Measurements from ENCODE around the gene PPWD1.

Gene PPWD1

DNA sequence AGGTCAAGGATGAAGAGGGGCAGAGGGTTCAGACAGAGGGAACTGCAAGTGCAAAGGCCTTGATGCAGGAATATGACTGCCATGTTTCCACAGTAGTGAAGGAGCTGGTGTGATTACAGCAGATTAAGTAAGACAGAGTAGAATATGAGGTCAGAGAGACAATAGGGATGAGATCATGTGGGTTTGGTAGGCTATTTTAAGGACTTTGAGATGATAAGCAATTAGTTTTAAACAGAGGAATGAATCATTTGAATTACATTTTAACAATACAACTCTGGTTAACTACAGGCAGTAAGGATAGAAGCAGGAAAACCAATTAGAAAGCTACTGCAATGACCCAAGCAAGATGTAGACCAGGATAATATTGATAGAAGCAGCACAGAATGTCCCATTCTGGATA is 7.8 kb upstream of the PPWD1 start:
- TF ChIP-seq, protein P1, sequence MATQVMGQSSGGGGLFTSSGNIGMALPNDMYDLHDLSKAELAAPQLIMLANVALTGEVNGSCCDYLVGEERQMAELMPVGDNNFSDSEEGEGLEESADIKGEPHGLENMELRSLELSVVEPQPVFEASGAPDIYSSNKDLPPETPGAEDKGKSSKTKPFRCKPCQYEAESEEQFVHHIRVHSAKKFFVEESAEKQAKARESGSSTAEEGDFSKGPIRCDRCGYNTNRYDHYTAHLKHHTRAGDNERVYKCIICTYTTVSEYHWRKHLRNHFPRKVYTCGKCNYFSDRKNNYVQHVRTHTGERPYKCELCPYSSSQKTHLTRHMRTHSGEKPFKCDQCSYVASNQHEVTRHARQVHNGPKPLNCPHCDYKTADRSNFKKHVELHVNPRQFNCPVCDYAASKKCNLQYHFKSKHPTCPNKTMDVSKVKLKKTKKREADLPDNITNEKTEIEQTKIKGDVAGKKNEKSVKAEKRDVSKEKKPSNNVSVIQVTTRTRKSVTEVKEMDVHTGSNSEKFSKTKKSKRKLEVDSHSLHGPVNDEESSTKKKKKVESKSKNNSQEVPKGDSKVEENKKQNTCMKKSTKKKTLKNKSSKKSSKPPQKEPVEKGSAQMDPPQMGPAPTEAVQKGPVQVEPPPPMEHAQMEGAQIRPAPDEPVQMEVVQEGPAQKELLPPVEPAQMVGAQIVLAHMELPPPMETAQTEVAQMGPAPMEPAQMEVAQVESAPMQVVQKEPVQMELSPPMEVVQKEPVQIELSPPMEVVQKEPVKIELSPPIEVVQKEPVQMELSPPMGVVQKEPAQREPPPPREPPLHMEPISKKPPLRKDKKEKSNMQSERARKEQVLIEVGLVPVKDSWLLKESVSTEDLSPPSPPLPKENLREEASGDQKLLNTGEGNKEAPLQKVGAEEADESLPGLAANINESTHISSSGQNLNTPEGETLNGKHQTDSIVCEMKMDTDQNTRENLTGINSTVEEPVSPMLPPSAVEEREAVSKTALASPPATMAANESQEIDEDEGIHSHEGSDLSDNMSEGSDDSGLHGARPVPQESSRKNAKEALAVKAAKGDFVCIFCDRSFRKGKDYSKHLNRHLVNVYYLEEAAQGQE (IDR thresholded peaks at IDR 0.05; ENCODE audit: insufficient read depth in 1 of 2, low read depth in 2 of 2, low read length in 2 of 2), result no peak
- no peak for TF ChIP-seq SIN3A (IDR thresholded peaks at IDR 0.05; ENCODE audit: borderline replicate concordance, insufficient read depth, low read length)
- TF ChIP-seq FOXP2 (optimal IDR thresholded peaks at IDR 0.05; ENCODE audit: borderline replicate concordance, extremely low read depth, extremely low read length, insufficient read depth), result no peak
- no peak for TF ChIP-seq TAF1 (IDR thresholded peaks at IDR 0.05; ENCODE audit: borderline replicate concordance, insufficient read depth, low read length)
- TF ChIP-seq POLR2AphosphoS5 (IDR thresholded peaks at IDR 0.05; ENCODE audit: low read depth, low read length), result no peak

DNA sequence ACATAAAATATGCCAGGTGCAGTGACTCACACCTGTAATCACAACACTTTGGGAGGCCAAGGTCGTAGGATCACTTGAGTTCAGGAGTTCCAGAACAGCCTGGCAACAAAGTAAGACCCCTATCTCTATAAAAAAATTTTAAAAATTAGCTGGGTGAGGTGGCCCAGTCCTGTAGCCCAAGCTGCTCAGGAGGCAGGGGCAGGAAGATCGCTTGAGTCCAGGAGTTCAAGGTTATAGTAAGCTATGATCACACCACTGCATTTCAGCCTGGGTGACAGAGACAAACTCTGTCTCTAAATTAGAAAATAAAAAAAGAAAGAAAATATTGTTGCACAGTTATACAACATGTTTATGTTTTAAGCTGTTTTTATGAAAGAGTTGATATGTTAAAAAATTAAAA is 6.9 kb upstream of the PPWD1 start:
- TF ChIP-seq SIN3A (IDR thresholded peaks at IDR 0.05; ENCODE audit: borderline replicate concordance, insufficient read depth, low read length) (no peak), TAF1 (IDR thresholded peaks at IDR 0.05; ENCODE audit: borderline replicate concordance, insufficient read depth, low read length) (no peak), FOXP2 (optimal IDR thresholded peaks at IDR 0.05; ENCODE audit: borderline replicate concordance, extremely low read depth, extremely low read length, insufficient read depth) (no peak), POLR2AphosphoS5 (IDR thresholded peaks at IDR 0.05; ENCODE audit: low read depth, low read length) (no peak)
- TF ChIP-seq, protein P1 (IDR thresholded peaks at IDR 0.05; ENCODE audit: insufficient read depth in 1 of 2, low read depth in 2 of 2, low read length in 2 of 2), result no peak

- TF ChIP-seq POLR2AphosphoS5 (IDR thresholded peaks at IDR 0.05; ENCODE audit: low read depth, low read length) (no peak), TAF1 (IDR thresholded peaks at IDR 0.05; ENCODE audit: borderline replicate concordance, insufficient read depth, low read length) (no peak), FOXP2 (optimal IDR thresholded peaks at IDR 0.05; ENCODE audit: borderline replicate concordance, extremely low read depth, extremely low read length, insufficient read depth) (no peak), SIN3A (IDR thresholded peaks at IDR 0.05; ENCODE audit: borderline replicate concordance, insufficient read depth, low read length) (no peak)
- TF ChIP-seq, protein P1 (IDR thresholded peaks at IDR 0.05; ENCODE audit: insufficient read depth in 1 of 2, low read depth in 2 of 2, low read length in 2 of 2), result no peak
These were observed 6.4 kb upstream of the PPWD1 start for GRCh38 chr5:65556718-65557117.

GRCh38 chr5:65563777-65564176 is 681 bp downstream of the PPWD1 start:
- no peak for TF ChIP-seq FOXP2 (optimal IDR thresholded peaks at IDR 0.05; ENCODE audit: borderline replicate concordance, extremely low read depth, extremely low read length, insufficient read depth)
- TF ChIP-seq POLR2AphosphoS5 (IDR thresholded peaks at IDR 0.05; ENCODE audit: low read depth, low read length), result no peak
- TF ChIP-seq TAF1 (IDR thresholded peaks at IDR 0.05; ENCODE audit: borderline replicate concordance, insufficient read depth, low read length), result no peak
- TF ChIP-seq SIN3A (IDR thresholded peaks at IDR 0.05; ENCODE audit: borderline replicate concordance, insufficient read depth, low read length), result no peak
- TF ChIP-seq, protein P1 (IDR thresholded peaks at IDR 0.05; ENCODE audit: insufficient read depth in 1 of 2, low read depth in 2 of 2, low read length in 2 of 2), result no peak

DNA sequence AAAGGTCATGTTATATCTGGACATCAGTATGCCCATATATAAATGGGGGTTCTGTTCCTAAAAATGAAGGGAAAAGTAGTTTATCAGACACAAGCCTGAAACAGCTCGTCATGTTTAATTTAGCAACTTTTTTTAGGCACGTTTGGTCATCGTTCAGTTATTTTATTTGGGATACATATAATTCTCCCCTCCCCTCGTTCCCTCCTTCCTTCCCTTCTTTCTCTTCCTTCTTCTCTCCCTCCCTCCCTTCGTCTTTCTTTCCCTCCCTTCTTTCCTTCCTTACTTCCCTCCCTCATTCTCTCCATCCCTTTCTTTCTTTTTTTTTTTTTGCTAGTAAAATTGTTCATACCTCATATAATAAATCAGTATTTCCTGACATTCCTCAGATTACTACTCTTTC is 3.4 kb downstream of the PPWD1 start:
- TF ChIP-seq POLR2AphosphoS5 (IDR thresholded peaks at IDR 0.05; ENCODE audit: low read depth, low read length), result no peak
- TF ChIP-seq, protein P1 (IDR thresholded peaks at IDR 0.05; ENCODE audit: insufficient read depth in 1 of 2, low read depth in 2 of 2, low read length in 2 of 2), result no peak
- TF ChIP-seq TAF1 (IDR thresholded peaks at IDR 0.05; ENCODE audit: borderline replicate concordance, insufficient read depth, low read length), result no peak
- TF ChIP-seq SIN3A (IDR thresholded peaks at IDR 0.05; ENCODE audit: borderline replicate concordance, insufficient read depth, low read length), result no peak
- TF ChIP-seq FOXP2 (optimal IDR thresholded peaks at IDR 0.05; ENCODE audit: borderline replicate concordance, extremely low read depth, extremely low read length, insufficient read depth), result no peak

Data from PFSK-1 (cell line).